Anterior cingulate cortex (tissue), 58 donors: Measurements from ENCODE around the gene TMCC2.

Source experiments
- DNase-seq, 58 donors: peaks; one replicate each; lab custom pipeline; 2025; lab: John Stamatoyannopoulos, UW

Gene TMCC2

DNA sequence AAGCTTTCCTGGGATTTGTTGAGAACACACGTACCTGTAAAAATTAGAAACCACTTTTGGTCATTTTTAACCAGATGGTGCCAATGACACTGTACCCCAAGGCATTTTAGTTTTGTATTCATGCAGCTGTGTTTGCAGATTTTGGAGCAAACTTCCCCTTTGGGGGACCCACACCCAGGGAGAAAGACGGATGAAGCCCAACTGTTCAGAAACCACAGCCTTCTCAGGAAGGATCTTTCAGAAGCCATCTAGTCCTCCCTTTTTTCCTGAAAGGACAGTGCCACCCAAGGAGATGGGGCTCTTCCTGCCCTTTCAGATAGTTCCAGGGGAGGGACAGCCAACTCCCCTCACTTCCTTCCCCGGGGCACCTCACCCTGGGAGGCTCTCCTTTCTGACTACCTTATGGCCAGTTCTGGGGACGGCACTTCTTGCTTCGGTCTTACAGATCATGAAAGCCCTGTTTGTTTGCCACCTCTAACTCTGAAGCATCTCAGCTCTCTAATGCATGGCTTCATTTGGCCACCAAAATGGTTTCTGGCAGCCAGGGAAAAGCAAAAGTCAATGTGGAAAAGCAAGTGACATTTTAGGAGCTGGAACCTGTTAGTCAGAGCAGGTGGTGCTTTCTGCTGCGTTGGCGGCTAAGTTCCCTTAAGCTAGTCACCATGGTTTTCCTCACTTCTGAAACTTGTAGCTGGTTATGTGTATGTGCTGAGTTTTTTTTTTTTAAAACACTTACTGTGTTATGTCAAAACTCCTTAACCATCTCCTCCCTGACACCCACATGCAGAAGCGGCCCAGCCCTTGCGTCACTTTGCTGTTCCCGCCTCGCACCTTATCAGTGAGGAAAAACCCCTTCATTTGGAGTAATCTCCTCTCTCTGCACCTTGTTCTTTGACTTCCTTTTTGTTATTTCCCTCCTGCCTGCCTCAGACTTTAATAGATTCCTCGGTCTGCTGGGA lies 10.1 kb downstream of the TMCC2 start:
- peak in 8 of 58 donors; percentile 26 to 59 (median 40) for DNase-seq

GRCh38 chr1:205239078-205239477 lies 11.3 kb downstream of the TMCC2 start:
- DNase-seq: peak in 1 of 58 donors; percentile 40

GRCh38 chr1:205240118-205240517 lies 12.4 kb downstream of the TMCC2 start:
- DNase-seq: peak in 1 of 58 donors; percentile 37

DNA sequence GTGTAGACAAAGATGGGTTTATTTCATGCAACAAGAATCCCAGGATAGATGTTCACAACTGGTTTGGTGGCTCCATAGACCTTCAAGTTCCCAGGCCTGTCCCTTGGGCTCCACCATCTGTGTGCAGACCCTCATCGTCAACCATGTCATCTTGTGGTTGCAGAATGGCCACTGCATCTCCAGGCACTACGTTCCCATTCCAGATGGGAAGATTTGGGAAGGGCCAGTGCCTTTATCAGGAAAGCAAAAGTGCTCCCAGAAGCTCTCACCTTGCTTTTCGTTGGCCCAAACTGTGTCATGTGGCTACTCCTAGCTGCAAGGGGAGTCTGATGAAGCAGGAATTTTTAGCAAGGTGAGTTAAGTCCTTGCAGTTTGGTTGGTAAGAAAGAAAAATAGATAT lies 12.8 kb downstream of the TMCC2 start:
- no peak for DNase-seq

DNA sequence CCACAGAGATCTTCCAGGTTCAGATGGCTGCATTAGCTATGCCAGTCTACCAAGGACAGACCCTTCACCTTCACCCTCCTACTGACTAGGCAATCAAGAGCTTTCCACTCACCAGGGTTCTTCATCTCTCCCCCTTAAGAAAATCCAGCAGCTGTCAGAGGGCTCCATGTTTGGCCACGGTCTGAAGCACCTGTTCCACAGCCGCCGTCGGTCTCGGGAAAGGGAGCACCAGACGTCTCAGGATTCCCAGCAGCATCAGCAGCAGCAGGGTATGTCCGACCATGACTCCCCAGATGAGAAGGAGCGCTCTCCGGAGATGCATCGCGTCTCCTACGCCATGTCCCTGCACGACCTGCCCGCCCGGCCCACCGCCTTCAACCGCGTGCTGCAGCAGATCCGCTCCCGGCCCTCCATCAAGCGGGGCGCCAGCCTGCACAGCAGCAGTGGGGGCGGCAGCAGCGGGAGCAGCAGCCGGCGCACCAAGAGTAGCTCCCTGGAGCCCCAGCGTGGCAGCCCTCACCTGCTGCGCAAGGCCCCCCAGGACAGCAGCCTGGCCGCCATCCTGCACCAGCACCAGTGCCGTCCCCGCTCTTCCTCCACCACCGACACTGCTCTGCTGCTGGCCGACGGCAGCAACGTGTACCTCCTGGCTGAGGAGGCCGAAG lies 13.8 kb downstream of the TMCC2 start:
- DNase-seq: no peak

DNA sequence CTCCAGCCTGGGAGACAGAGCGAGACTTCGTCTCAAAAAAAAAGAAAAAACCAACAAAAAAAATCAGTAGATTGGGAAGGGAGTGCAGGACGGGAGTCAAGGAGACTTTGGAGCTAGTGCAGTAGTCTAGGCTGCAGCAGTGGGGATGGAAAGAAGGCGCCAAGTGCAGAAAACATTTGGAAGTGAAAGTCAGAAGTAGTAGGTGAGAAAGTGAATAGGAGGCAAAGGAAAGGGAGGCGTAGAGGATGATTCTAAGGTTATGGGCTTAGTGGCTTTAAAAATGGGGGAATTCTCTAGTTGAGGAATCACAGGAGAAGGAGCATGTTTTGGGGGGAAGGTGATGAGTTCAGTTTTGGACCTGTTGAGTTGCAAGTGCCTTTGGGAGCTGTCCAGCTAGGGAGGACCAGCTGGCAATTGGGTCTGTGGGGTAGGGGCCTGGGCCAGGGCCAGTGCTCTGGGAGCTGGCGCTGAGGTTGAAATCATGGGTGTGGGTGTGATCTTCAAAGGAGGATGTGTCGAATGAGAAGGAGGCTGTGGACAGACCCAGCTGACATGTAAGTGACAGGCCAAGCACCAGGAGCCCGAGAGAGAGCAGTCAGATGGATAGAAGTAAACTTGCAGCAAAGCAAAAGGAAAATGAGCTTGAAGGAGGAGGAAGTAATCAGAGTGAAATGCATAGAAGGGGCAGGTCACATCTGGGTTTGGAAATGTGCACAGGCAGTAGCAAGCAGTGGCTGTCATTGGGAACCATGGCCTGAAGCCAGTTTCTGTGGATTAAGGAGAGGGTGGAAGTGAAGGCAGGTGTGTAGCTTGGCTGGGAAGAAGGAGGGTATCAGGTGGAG lies 15.8 kb downstream of the TMCC2 start:
- DNase-seq: no peak

DNA sequence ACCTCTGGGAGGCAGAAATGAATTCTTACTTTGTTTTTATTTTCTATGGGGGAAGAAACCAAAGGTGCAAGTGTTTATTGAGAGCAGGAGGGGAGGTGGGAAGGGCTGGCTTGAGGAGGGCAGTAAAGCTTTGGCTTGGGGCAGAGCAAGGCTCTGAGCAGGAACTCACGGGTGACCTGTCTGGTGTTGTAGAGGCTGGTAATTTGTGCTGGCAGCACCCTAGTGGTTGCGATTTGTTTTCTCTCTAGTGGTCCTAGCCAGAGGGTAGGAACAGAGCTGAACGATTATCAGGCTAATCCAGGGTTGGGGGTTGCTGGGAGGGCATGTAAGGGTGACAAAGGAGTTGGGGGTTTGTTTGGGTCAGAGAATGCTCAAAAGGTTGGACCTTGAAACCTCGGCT lies 16.6 kb downstream of the TMCC2 start:
- DNase-seq: no peak

DNA sequence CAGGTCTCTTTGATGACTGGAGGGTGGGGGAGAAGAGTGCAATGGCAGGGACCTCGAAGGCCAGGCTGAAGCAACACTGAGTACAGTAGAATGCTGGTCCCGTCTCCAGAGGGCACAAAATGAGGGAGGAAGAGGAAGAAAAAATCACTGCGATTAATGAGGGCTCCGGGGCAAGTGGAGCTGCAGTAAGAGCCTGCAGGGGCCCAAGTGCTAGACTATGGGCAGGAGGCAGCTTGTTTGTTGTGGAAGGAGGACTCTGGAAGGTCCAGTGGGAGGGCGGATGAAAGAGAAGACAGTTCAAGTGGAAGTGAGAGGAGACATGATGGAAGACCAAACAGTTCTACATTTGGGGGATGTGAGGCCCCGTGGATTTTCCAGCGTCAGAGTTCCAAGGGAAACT lies 17.4 kb downstream of the TMCC2 start:
- DNase-seq: no peak

- peak in 1 of 58 donors; percentile 30 for DNase-seq
These were observed 18.8 kb downstream of the TMCC2 start for GRCh38 chr1:205246351-205247119.

DNA sequence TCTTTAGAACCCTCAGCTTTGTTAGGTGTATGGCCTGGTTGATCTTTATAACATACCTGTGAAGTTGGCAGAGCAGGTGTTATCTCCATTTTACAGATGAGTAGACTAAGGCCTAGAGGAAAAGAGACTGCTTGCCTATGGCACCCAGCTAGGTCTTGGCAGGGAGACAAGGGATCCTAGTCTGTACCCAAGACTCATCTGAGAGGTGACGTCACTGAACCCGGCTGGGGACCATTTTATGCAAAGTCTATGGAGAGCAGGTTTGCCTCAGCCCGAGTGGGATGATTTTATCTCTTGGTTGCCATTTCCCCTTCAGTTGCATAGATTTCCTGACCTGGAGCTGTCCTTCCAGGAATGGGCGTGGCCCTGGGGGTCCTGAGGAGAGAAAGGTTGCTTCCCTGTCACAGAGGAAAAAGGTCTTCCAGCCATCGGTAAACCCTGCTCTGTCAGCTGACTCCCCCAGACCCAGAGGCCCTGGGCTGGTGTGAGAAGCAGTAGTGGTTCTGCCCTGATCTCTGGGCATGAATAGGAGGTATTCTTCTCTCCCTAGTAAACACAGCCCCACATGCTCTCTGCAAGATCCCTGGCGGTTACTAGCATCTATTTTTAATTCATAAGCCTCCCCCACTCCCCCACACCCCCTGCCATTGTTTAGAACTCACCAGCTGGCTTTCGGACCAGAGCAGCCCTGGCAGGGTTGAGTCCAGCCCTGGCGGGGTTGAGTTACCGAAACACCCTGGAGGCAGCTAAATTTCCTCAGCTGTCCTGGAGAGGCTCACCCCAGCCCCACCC lies 19.6 kb downstream of the TMCC2 start:
- DNase-seq: peak in 49 of 58 donors; percentile 39 to 92 (median 75)

GRCh38 chr1:205248793-205249601 lies 21.3 kb downstream of the TMCC2 start:
- DNase-seq: peak in 47 of 58 donors; percentile 28 to 98 (median 65)

GRCh38 chr1:205249651-205250050 lies 21.9 kb downstream of the TMCC2 start:
- peak in 4 of 58 donors; percentile 36 to 65 (median 49) for DNase-seq

GRCh38 chr1:205250699-205251098 lies 23.0 kb downstream of the TMCC2 start:
- no peak for DNase-seq

GRCh38 chr1:205251576-205251975 lies 23.8 kb downstream of the TMCC2 start:
- DNase-seq: no peak

DNA sequence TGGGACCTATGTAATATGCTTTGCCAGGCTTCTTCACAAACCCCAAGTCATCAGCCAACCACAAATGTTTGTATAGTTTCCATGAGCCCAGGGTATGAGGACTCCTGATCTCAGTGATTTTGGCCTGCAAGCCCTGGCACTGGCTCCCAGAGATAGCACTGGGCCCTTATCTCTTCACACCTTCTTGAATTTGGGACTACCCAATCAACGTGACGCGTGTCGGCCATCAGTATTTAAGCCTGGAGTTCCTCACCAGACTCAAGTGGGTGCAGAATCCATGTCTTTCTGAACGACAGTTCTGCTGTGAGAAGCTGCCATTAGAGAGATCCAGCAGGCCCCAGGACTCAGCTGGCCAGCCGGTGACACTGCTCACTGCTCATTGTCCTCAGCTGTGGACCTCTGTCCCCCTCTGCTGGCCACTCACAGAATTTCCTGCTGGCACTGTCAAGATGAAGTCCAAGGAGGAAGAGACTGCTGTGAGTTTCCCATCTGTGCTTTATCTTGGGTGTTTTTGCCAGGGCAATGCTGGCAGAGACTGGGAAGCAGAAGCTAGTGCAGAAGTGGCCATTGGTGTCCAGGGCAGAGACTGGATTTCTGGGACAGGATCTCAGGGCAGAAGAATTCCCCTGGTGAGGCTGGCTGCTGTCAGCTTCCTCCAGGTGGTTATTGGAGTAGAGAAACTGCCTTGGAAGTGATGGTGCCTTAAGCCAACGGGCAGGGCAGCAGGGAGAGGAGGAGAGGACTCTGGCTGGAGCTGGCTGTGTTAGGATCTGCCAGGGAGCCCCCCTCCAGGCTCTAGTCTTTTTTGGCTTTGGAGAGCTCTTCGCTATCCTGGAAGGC lies 28.4 kb downstream of the TMCC2 start:
- DNase-seq: peak; percentile 31 to 95 (median 87)

GRCh38 chr1:205256951-205257625 lies 29.3 kb downstream of the TMCC2 start:
- DNase-seq: peak in 1 of 58 donors; percentile 33

- peak in 10 of 58 donors; percentile 29 to 60 (median 43) for DNase-seq
These were observed 30.0 kb downstream of the TMCC2 start for GRCh38 chr1:205257735-205258134.
